ENCODE measurements around the gene PPP1R1C. TPM values are rescaled to one million over a fixed set of nuclear protein-coding genes. Genes with fewer than 3 reads are reported as not detected.

PPP1R1C gene
- total RNA-seq, 1 donor from 2014 or later, result 0.52 TPM

DNA sequence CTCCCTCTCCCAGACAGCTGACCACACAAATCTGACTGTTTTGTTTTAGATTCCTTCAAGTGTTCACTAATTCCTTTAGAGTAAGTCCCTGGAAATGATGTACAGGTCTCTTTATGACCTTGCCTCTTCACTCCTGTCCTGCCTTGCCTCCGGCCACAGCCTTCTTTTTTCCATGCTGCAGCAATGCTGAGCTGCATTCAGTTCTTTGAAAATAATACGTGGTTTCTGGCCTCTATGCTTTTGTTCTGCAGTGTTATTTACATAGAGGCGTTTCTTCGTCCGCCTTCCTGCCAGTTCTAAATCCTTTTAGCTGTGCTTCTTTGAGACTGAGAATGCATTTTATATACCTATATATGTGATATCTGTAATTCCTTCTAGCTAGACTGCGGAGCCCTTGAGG lies 87.2 kb downstream of the PPP1R1C start:
- H3K36me3 Mint-ChIP-seq (ENCODE audit: low read depth), result no peaks in the 10 kb centered on the region
- no peak for TF ChIP-seq CTCF (IDR thresholded peaks at IDR 0.05)
- H3K4me3 Mint-ChIP-seq (ENCODE audit: unreplicated experiment), result no peak overlapping the region
- no peaks in the 10 kb centered on the region for H3K9me3 Mint-ChIP-seq (ENCODE audit: low read depth)
- no peaks in the 10 kb centered on the region for H3K27me3 Mint-ChIP-seq (ENCODE audit: low read depth)
- DNase-seq (ENCODE audit: low spot score), result no peak
- H3K27ac Mint-ChIP-seq (ENCODE audit: unreplicated experiment), result no peak overlapping the region
- peaks cover 32% of the 10 kb centered on the region for H3K4me1 Mint-ChIP-seq (ENCODE audit: low read depth)

- Mint-ChIP-seq H3K4me1 (ENCODE audit: low read depth) (peaks cover 24% of the 10 kb centered on the region), H3K36me3 (ENCODE audit: low read depth) (no peaks in the 10 kb centered on the region), H3K9me3 (ENCODE audit: low read depth) (no peaks in the 10 kb centered on the region), H3K27ac (ENCODE audit: unreplicated experiment) (no peak overlapping the region), H3K4me3 (ENCODE audit: unreplicated experiment) (no peak overlapping the region), H3K27me3 (ENCODE audit: low read depth) (no peaks in the 10 kb centered on the region)
- no peak for DNase-seq (ENCODE audit: low spot score)
- TF ChIP-seq CTCF (IDR thresholded peaks at IDR 0.05), result no peak
Measured at GRCh38 chr2:182073613-182074012, 88.0 kb downstream of the PPP1R1C start.

- Mint-ChIP-seq H3K4me1 (ENCODE audit: low read depth) (peaks cover 17% of the 10 kb centered on the region), H3K36me3 (ENCODE audit: low read depth) (no peaks in the 10 kb centered on the region), H3K9me3 (ENCODE audit: low read depth) (no peaks in the 10 kb centered on the region), H3K27ac (ENCODE audit: unreplicated experiment) (no peak overlapping the region), H3K4me3 (ENCODE audit: unreplicated experiment) (no peak overlapping the region), H3K27me3 (ENCODE audit: low read depth) (no peaks in the 10 kb centered on the region)
- DNase-seq (ENCODE audit: low spot score), result no peak
- TF ChIP-seq CTCF (IDR thresholded peaks at IDR 0.05), result no peak
Measured at GRCh38 chr2:182077023-182077422, 91.4 kb downstream of the PPP1R1C start.

DNA sequence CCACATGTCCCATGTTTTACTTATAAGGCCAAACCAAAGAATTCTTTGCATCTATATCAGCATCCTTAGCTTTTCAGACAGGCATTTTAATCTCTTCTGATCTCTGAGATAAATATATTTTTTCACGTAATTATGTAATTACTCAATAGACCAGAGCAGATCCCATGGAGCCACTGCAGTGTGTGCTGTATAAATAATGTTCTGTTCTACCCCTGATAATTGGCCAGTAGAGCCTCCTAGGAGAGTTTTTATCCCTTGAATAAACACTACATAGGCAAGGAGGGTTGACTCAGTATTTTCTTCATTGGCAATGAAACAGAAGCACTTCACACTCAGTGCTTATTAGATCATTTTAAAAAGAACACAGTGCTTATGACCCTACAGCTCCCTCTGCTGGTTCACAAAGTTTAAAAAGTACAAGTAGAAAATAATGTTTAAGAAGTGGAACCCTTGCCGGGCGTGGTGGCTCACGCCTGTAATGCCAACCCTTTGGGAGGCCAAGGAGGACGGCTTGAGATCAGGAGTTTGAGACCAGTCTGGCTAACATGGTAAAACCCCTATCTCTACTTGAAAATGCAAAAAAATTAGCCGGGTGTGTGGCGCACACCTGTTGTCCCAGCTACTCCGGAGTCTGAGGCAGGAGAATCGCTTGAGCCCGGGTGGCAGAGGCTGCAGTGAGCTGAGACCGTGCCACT lies 91.9 kb downstream of the PPP1R1C start:
- TF ChIP-seq CTCF (IDR thresholded peaks at IDR 0.05), result peak; percentile 97
- Mint-ChIP-seq H3K27ac (ENCODE audit: unreplicated experiment) (no peak overlapping the region), H3K4me3 (ENCODE audit: unreplicated experiment) (no peak overlapping the region), H3K27me3 (ENCODE audit: low read depth) (no peaks in the 10 kb centered on the region), H3K9me3 (ENCODE audit: low read depth) (no peaks in the 10 kb centered on the region), H3K4me1 (ENCODE audit: low read depth) (peaks cover 16% of the 10 kb centered on the region), H3K36me3 (ENCODE audit: low read depth) (no peaks in the 10 kb centered on the region)
- DNase-seq (ENCODE audit: low spot score), result no peak

GRCh38 chr2:182078988-182079602 lies 93.4 kb downstream of the PPP1R1C start:
- peaks cover 1% of the 10 kb centered on the region for H3K9me3 Mint-ChIP-seq (ENCODE audit: low read depth)
- H3K36me3 Mint-ChIP-seq (ENCODE audit: low read depth), result no peaks in the 10 kb centered on the region
- peaks cover 6% of the 10 kb centered on the region for H3K4me1 Mint-ChIP-seq (ENCODE audit: low read depth)

More at GRCh38 chr2:182078988-182079602, 93.4 kb downstream of the PPP1R1C start:
- Mint-ChIP-seq H3K27ac (ENCODE audit: unreplicated experiment) (no peak overlapping the region), H3K27me3 (ENCODE audit: low read depth) (no peaks in the 10 kb centered on the region), H3K4me3 (ENCODE audit: unreplicated experiment) (no peak overlapping the region)
- no peak for DNase-seq (ENCODE audit: low spot score)
- no peak for TF ChIP-seq CTCF (IDR thresholded peaks at IDR 0.05)
